B cell (primary cell): ENCODE results near the gene USP26.

ENCODE experiments used
- CTCF ChIP-seq: fragments of 200-600 bp; IDR thresholded peaks from one replicate; pipeline ENCODE4 v1.8.0; 2022; ENCODE audit warnings: antibody characterized with exemption, mild to moderate bottlenecking
- EZH2 ChIP-seq: IDR thresholded peaks from 2 replicates; pipeline ENCODE4 v1.6.1; 2012; ENCODE audit warnings: borderline replicate concordance, low read depth, mild to moderate bottlenecking, moderate library complexity, low read length; ENCODE audit not compliant: insufficient read depth, poor library complexity, severe bottlenecking

DNA sequence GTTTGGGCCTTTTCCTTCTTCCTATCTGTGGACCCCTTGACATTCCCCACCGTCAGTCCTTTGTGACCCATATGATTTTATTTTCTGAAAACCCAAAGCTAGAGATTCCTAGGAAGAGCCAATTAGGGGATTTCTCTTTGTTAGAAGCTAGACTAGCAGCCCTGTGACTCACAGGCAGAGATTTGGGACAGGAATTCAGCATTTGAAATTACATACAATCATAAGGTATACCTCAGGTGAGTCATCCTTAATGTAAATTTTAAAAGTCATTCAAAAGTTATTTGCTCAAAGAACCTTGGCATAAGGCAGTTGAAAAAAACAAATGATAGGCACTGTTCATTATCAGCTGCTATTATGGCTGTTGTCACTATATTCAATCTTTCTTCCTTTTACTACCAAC is 40.6 kb downstream of the USP26 start:
- no peak for TF ChIP-seq CTCF
- TF ChIP-seq EZH2, result no peak
